Stimulated activated CD8-positive, alpha-beta memory T cell treated with anti-CD3 and anti-CD28 coated beads, Interleukin-7, amount 100 ng/mL, for 24 hours (primary cell): ENCODE results near the gene SYTL3.
"Not testable (repeated sequence)": the region's sequence is repeated elsewhere in the genome, so short reads cannot be mapped to it uniquely, and the experiment has no call there.

Experiments used
- DNase-seq: peaks from one replicate; pipeline ENCODE4 v3.0.0-alpha.2; 2020; ENCODE audit warnings: low read depth

SYTL3 gene

GRCh38 chr6:158649289-158650143 is at the start of gene SYTL3:
Gene SYTL3, plus strand, starts transcription at chr6:158650054. Its CDS starts 13,215 bp downstream, at chr6:158663269.
- peak; percentile 59 for DNase-seq

- no peak for DNase-seq
These were observed 46.4 kb upstream of the SYTL3 start for GRCh38 chr6:158603261-158604047.

GRCh38 chr6:158604048-158604406 is 45.8 kb upstream of the SYTL3 start:
- no peak for DNase-seq

- peak; percentile 17 for DNase-seq
These were observed 44.5 kb upstream of the SYTL3 start for GRCh38 chr6:158605266-158605878.

GRCh38 chr6:158606011-158606410 is 43.8 kb upstream of the SYTL3 start:
- DNase-seq = not testable (repeated sequence)

- no peak for DNase-seq
These were observed 42.9 kb upstream of the SYTL3 start for GRCh38 chr6:158606935-158607334.

- no peak for DNase-seq
These were observed 42.3 kb upstream of the SYTL3 start for GRCh38 chr6:158607411-158608170.

GRCh38 chr6:158608221-158608620 is 41.6 kb upstream of the SYTL3 start:
- no peak for DNase-seq

GRCh38 chr6:158609455-158610155 is 40.2 kb upstream of the SYTL3 start:
- DNase-seq = no peak

- no peak for DNase-seq
These were observed 39.4 kb upstream of the SYTL3 start for GRCh38 chr6:158610319-158610968.

GRCh38 chr6:158611039-158611438 is 38.8 kb upstream of the SYTL3 start:
- DNase-seq = no peak

- no peak for DNase-seq
These were observed 38.1 kb upstream of the SYTL3 start for GRCh38 chr6:158611541-158612370.

GRCh38 chr6:158614606-158615005 is 35.2 kb upstream of the SYTL3 start:
- DNase-seq = not testable (repeated sequence)

GRCh38 chr6:158618289-158618688 is 31.6 kb upstream of the SYTL3 start:
- DNase-seq = not testable (repeated sequence)

GRCh38 chr6:158619922-158620801 is 29.7 kb upstream of the SYTL3 start:
- DNase-seq = no peak

- no peak for DNase-seq
These were observed 28.7 kb upstream of the SYTL3 start for GRCh38 chr6:158620963-158621693.

- DNase-seq = no peak
These were observed 27.9 kb upstream of the SYTL3 start for GRCh38 chr6:158621694-158622544.
